Heart left ventricle (tissue), 16 donors: Measurements from ENCODE around the gene ENTPD7. TPM values are rescaled to one million over a fixed set of nuclear protein-coding genes. Genes with fewer than 3 reads are reported as not detected.

ENCODE experiments used
- ATAC-seq, 4 donors: fragments of 200-7000 bp; cut with Tn5 transposase; one replicate each; pipeline ENCODE4 v1.9.1; 2020 to 2022; ENCODE audit warnings: moderate library complexity in 4 of 4, mild to moderate bottlenecking in 3 of 4, moderate number of reproducible peaks in 1 of 4
- DNase-seq, 5 donors: peaks; one replicate each; pipeline ENCODE4 v3.0.0-alpha.2; 2020
- H3K27ac ChIP-seq, 12 donors: fragments of 200-600 bp; sonication (generic) in 4 of 12; one replicate each; pipeline versions ENCODE4 v1.5.0 to v1.8.0; 2016 to 2022; ENCODE audit warnings: mild to moderate bottlenecking in 2 of 12
- H3K27me3 ChIP-seq, 9 donors: fragments of 200-600 bp; sonication (generic) in 2 of 9; one replicate each; pipeline versions ENCODE4 v1.5.1 to v1.8.0; 2016 to 2022; ENCODE audit warnings: mild to moderate bottlenecking in 3 of 9
- H3K36me3 ChIP-seq, 9 donors: fragments of 200-600 bp; sonication (generic) in 2 of 9; one replicate each; pipeline versions ENCODE4 v1.5.0 to v1.8.0; 2018 to 2022; ENCODE audit warnings: mild to moderate bottlenecking in 2 of 9
- H3K4me1 ChIP-seq, 12 donors: fragments of 200-600 bp; sonication (generic) in 4 of 12; one replicate each; pipeline versions ENCODE4 v1.5.0 to v1.8.0; 2016 to 2022; ENCODE audit warnings: mild to moderate bottlenecking in 3 of 12
- H3K4me3 ChIP-seq, 12 donors: fragments of 200-600 bp; sonication (generic) in 4 of 12; one replicate each; pipeline versions ENCODE4 v1.5.0 to v1.8.0; 2017 to 2022; ENCODE audit warnings: mild to moderate bottlenecking in 9 of 12, moderate library complexity in 4 of 12
- H3K9me3 ChIP-seq, 12 donors: fragments of 200-600 bp; sonication (generic) in 4 of 12; one replicate each; pipeline versions ENCODE4 v1.5.0 to v1.8.0; 2016 to 2022; ENCODE audit warnings: mild to moderate bottlenecking in 1 of 12
- CTCF ChIP-seq, 12 donors: fragments of 200-600 bp; sonication (generic) in 4 of 12; IDR thresholded peaks; one replicate each; pipeline versions ENCODE4 v1.5.0 to v1.8.0; 2018 to 2022; ENCODE audit warnings: antibody characterized with exemption in 12 of 12, mild to moderate bottlenecking in 5 of 12
- POLR2A ChIP-seq, 2 donors: fragments of 450-650 bp; IDR thresholded peaks; one replicate each; pipeline ENCODE4 v1.6.1; 2017; ENCODE audit warnings: antibody characterized with exemption in 2 of 2, mild to moderate bottlenecking in 2 of 2, moderate library complexity in 2 of 2
- WGBS, 4 donors: extraction: QIAGEN DNeasy Blood & Tissue Kit in 2 of 4; methylation state at CpG; one replicate each; pipeline versions ENCODE4 v1.1.5 to v1.1.7; 2013 to 2018; 5-methylcytosine and 5-hydroxymethylcytosine counted together
- intact Hi-C, 10 donors: fragments of 100-400 bp; cut with DNase I; formaldehyde crosslinking; loops; one replicate each; pipeline versions ENCODE4 v1.11.1 to v1.14.2; 2022
- polyA plus RNA-seq, 2 donors: library from polyadenylated mRNA; stranded (reverse); fragments of 200-250 nt; gene quantifications; one replicate each; pipeline ENCODE4 v1.2.3, GENCODE V29; 2013
- total RNA-seq, 9 donors: library from RNA; depleted of rRNA in 2 of 9; stranded (reverse); fragments of >200 nt in 2 of 9; fragmentation: NEBNext Ultra II Directional in 3 of 9; extraction: Animal tissue kit (Norgen Biotek cat#: 25700) in 3 of 9; gene quantifications; one replicate each; pipeline versions ENCODE4 v1.1.0 to v1.2.4, GENCODE V29; 2016 to 2023
- donor health status: ischemic (EF 13 %, LVEDD 7.1; RV severe dilation, severe dysfunction).
- donor health status: healthy with polysubstance abuse.
- donor health status: DM: no; HTN: yes; CAD: no.
- donor health status: DM: no; HTN: no; CAD: no.
- donor health status: ischemic (EF 25% LVEDD 6.9; RV normal size, moderate dysfunction).
- donor health status: ischemic (EF 25% LVEDD 5.7; RV mildly dilated, moderate dysfunction).
- donor health status: healthy.
- donor health status: DM: yes; HTN: yes; CAD: no.
- donor health status: ischemic (EF 35%, LVEDD 5.7; RV mildly dilated, moderate dysfunction).
- donor health status: nonischemic (EF 11% LVEDD 7.7; RV severe dilation, severe dysfunction).
- donor health status: DM: yes; HTN: yes; CAD: no.
- donor health status: PGD.
- donor health status: ischemic (EF 29% LVEDD 5.4; RV normal size, mild dysfunction).
- donor health status: nonischemic (EF 23%, LVEDD 6.1; RV moderate dilation, normal function).

ENTPD7 gene
- total and polyA plus RNA-seq, 11 donors = 0.23 to 5.6 (median 2.7) TPM

GRCh38 chr10:99660662-99661376 is 1.5 kb downstream of the ENTPD7 start:
- WGBS, 4 donors = 90 to 97% (median 96%) methylated on average over 6 of the region's 6 CpGs
- intact Hi-C loops = loop anchor here in 1 of 10 donors (5.0 kb wide), 1 partner anchor 39 kb away; the partner anchor contains the start of gene SLC25A28

GRCh38 chr10:99661377-99661763 is 2.1 kb downstream of the ENTPD7 start:
- TF ChIP-seq POLR2A (IDR thresholded peaks at IDR 0.05) (no peak), CTCF (IDR thresholded peaks at IDR 0.05) (no peak)
- WGBS, 4 donors = 52 to 71% (median 60%) methylated on average over 6 of the region's 6 CpGs
- Histone ChIP-seq H3K27me3 (no peaks in the 10 kb centered on the region), H3K4me1 (peaks cover 0 to 36% (median 17%) of the 10 kb centered on the region in 12 donors), H3K27ac (peak overlapping the region in 3 of 12 donors; percentile 1 to 22 (median 15)), H3K36me3 (peaks cover 0 to 33% (median 17%) of the 10 kb centered on the region in 9 donors), H3K4me3 (peak overlapping the region in 4 of 12 donors; percentile 0 to 19 (median 14)), H3K9me3 (no peaks in the 10 kb centered on the region)
- intact Hi-C loops = loop anchor here in 1 of 10 donors (5.0 kb wide), 1 partner anchor 39 kb away; the partner anchor contains the start of gene SLC25A28
- DNase-seq (no peak), ATAC-seq (no peak)

More at GRCh38 chr10:99660662-99661376, 1.5 kb downstream of the ENTPD7 start:
- no peak for DNase-seq
- no peak for ATAC-seq
- no peaks in the 10 kb centered on the region for H3K27me3 ChIP-seq
- peak overlapping the region in 2 of 12 donors; percentile 1 to 15 for H3K27ac ChIP-seq
- no peaks in the 10 kb centered on the region for H3K9me3 ChIP-seq
- TF ChIP-seq CTCF (IDR thresholded peaks at IDR 0.05) = no peak
- no peak for TF ChIP-seq POLR2A (IDR thresholded peaks at IDR 0.05)
- peaks cover 0 to 28% (median 14%) of the 10 kb centered on the region in 9 donors for H3K36me3 ChIP-seq
- peak overlapping the region in 2 of 12 donors; percentile 0 to 17 for H3K4me3 ChIP-seq
- H3K4me1 ChIP-seq = peaks cover 0 to 36% (median 17%) of the 10 kb centered on the region in 12 donors

- 89 to 94% (median 94%) methylated on average over 2 of the region's 2 CpGs for WGBS, 4 donors
- Histone ChIP-seq H3K4me3 (no peak overlapping the region), H3K4me1 (peaks cover 0 to 17% (median 7%) of the 10 kb centered on the region in 12 donors), H3K9me3 (no peaks in the 10 kb centered on the region), H3K27me3 (no peaks in the 10 kb centered on the region), H3K36me3 (peaks cover 0 to 57% (median 26%) of the 10 kb centered on the region in 9 donors), H3K27ac (no peak overlapping the region)
- no peak for ATAC-seq
- no peak for DNase-seq
- TF ChIP-seq POLR2A (IDR thresholded peaks at IDR 0.05) = no peak
- TF ChIP-seq CTCF (IDR thresholded peaks at IDR 0.05) = no peak
- intact Hi-C loops = no loop called here
These were observed 6.0 kb downstream of the ENTPD7 start for GRCh38 chr10:99665304-99665703.

GRCh38 chr10:99667108-99667751 is 7.9 kb downstream of the ENTPD7 start:
- whole genome bisulfite sequencing, 4 donors = 79 to 88% (median 83%) methylated on average over 4 of the region's 4 CpGs
- H3K27ac ChIP-seq = no peak overlapping the region
- H3K4me3 ChIP-seq = no peak overlapping the region
- intact Hi-C loops = no loop called here
- TF ChIP-seq POLR2A (IDR thresholded peaks at IDR 0.05) (no peak), CTCF (IDR thresholded peaks at IDR 0.05) (no peak)
- peaks cover 0 to 64% (median 26%) of the 10 kb centered on the region in 9 donors for H3K36me3 ChIP-seq
- no peak for DNase-seq
- H3K4me1 ChIP-seq = no peaks in the 10 kb centered on the region
- no peak for ATAC-seq
- H3K27me3 ChIP-seq = no peaks in the 10 kb centered on the region
- no peaks in the 10 kb centered on the region for H3K9me3 ChIP-seq
